Activated T-cell treated with anti-CD3 and anti-CD28 coated beads for 4 hours (primary cell): ENCODE data around the gene FAM222B.
"Not testable (repeated sequence)": the region's sequence is repeated elsewhere in the genome, so short reads cannot be mapped to it uniquely, and the experiment has no call there.

Experiments
- DNase-seq: peaks from one replicate; pipeline ENCODE4 v3.0.0-alpha.2; 2020

Gene FAM222B

DNA sequence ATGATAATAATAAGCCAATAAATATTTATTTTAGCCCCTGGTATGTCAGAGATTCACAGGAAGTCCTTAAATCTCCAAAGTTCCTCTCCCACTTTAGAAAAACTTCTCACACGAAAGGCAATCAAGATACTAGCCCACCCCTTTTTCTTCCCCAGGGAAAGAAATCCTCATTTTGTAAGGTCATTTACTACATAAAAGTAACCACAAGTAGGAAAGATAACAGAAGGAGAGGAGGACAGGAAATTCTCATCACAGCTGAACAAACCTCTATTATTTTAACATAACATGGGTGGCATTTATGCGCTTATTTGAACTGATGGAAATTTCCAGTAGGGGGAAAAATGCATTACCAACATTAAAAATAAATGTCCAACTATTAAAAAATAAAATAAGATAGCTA lies 3.4 kb downstream of the FAM222B start:
- no peak for DNase-seq

- DNase-seq, result not testable (repeated sequence)
Measured at GRCh38 chr17:28836541-28836940, 6.0 kb downstream of the FAM222B start.

DNA sequence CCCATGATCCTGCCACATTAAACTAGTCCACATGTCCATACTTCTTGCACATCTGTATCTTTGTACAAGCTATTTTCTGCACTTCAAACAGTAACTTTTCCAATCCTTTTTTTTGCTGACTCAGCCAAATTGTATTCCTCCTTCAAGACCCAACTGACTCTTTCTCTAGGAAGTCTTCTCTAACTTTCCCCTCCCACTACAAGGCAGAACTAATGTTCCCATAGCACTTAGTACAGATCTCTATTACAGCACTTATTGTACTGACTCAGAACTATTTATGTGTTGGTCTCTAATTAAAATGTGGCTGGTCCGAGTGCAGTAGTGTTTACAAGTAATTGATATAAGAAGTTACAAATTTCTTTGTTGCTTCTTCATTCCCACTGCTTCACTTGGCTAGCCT lies 8.2 kb downstream of the FAM222B start:
- DNase-seq, result no peak

DNA sequence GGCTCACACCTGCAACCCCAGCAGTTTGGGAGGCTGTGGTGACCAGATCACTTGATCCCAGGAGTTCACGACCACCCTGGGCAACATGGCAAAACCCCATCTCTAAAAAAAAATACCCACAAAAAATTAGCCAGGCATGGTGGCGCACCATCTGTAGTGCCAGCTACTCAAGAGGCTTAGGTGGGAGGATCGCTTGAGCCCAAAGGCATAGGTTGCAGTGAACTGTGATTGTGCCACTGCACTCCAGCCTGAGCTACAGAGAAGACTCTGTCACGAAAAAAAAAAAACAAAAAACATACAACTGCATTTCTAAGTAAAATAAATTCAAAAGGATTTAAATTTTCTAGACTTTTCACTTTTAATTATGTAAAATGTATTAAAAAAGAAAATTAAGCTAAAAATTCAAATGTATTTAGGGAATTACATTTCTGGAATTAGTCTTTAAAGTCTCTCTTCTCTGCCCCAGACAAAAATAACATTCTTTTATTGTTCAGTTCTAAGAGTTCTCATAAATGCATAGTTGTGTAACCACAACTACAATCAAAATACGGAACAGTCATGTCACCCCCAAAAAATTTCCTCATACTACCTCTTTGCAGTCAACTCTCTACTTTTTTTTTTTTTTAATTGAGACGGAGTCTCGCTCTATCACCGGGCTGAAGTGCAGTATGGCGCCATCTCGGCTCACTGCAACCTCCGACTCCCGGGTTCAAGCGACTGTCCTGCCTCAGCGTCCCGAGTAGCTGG lies 14.1 kb downstream of the FAM222B start:
- DNase-seq, result no peak

- no peak for DNase-seq
Measured at GRCh38 chr17:28827672-28828071, 14.9 kb downstream of the FAM222B start.

DNA sequence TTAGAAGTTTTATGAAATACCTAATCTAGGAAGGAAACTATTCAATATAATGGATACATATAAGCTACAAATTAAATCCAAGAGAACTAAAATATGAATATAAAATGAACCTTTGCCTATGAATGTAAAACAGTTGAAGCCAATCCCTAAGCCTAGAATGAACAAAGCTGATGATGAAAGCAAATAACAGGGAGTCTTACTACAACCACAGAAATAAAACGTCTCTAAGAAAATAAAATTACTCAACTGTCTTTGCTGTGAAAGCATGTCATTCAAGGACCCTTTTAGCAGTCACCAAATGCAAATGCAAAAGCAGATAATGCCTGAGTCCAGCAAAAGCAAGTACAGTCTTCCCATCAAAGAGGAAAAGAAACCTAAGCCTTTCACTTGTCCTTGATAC lies 23.0 kb downstream of the FAM222B start:
- DNase-seq, result no peak

DNA sequence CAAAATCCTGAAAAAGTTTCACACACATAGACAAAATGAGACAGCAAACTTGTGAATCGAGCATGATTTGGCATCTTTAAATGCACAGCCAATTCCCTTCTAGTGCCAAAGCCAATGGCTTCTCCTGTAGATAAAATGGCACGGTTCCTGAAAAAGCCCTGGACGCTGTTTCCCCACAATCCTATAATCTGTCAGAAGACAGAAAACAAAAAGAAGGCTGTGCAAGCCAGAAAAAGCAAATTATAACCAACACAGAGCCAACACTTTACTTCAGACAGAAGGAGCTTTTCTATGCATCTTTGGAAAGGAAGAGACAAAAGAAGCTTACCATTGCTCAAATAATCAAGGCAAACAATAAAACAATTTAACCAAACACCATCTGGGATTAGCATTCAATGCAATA lies 23.8 kb downstream of the FAM222B start:
- DNase-seq, result no peak

GRCh38 chr17:28816540-28816939 lies 26.1 kb downstream of the FAM222B start:
- no peak for DNase-seq

GRCh38 chr17:28812748-28813377 lies 29.7 kb downstream of the FAM222B start:
- no peak for DNase-seq

DNA sequence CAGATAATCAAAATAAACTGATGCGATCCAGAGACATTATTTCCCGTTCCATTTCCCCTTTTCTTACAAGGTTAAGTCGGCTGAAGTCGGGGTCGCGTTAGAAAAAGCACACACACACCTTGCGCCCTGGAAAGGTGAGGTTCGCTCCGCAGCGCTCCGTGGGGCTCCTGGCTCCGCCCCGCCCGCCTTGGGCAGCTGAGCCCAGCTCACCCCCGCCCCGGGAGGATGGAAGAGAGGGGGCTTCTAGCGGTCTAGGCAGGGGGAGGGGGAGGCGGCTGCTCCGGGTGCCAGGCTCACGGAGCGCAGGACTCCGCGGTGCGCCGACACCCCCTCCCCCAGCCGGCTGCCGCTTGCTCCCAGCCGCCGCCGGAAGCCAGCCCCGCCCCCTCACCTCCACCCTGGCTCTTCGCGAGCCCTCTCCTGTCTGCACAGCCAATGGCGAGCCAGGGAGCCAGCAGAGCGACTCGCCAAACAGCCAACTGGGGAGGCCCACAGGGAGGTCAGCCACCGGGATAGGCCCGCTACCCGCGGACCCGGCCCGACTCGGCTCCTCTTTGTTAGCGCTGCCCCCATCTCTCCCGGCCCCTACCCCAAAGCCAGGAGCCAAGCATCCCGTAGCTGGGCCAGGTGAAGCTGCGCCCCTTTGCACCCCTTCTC lies 30.4 kb downstream of the FAM222B start:
- peak; percentile 88 for DNase-seq

- no peak for DNase-seq
Measured at GRCh38 chr17:28811651-28812090, 30.9 kb downstream of the FAM222B start.

DNA sequence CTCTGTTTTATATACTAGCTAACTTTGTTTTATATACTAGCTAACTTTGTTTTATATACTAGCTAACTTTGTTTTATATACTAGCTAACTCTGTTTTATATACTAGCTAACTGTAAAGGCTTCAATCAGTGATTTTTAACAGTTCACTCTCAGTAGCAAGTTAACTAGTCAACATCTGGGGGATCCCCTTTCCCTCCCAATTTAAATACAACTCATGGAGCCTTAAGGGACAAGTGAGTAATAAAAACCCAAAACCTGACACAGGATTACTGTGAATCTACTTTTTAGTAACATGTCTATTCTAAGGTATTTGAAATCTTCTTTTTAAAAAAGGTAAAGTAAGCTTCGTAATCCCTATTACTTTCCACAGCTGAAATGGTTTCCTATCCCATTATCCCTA lies 32.2 kb downstream of the FAM222B start:
- no peak for DNase-seq

- DNase-seq, result no peak
Measured at GRCh38 chr17:28807925-28808634, 34.5 kb downstream of the FAM222B start.

GRCh38 chr17:28796062-28796461 lies 46.5 kb downstream of the FAM222B start:
- no peak for DNase-seq

- not testable (repeated sequence) for DNase-seq
Measured at GRCh38 chr17:28794846-28795441, 47.6 kb downstream of the FAM222B start.

GRCh38 chr17:28792877-28793661 lies 49.5 kb downstream of the FAM222B start:
- no peak for DNase-seq

GRCh38 chr17:28788100-28788499 lies 54.5 kb downstream of the FAM222B start:
- no peak for DNase-seq

GRCh38 chr17:28783161-28783560 lies 59.4 kb downstream of the FAM222B start:
- DNase-seq, result no peak

- not testable (repeated sequence) for DNase-seq
Measured at GRCh38 chr17:28779601-28780000, 63.0 kb downstream of the FAM222B start.

GRCh38 chr17:28777178-28777577 lies 65.4 kb downstream of the FAM222B start:
- no peak for DNase-seq

- no peak for DNase-seq
Measured at GRCh38 chr17:28774206-28774605, 68.4 kb downstream of the FAM222B start.

- no peak for DNase-seq
Measured at GRCh38 chr17:28773736-28774135, 68.9 kb downstream of the FAM222B start.
